Stomach (tissue), 4 donors: ENCODE results near the gene CLTCL1.

Source experiments
- EP300 ChIP-seq: sonication (generic); formaldehyde crosslinking; IDR thresholded peaks from one replicate; pipeline ENCODE4 v1.6.1; 2017; ENCODE audit warnings: antibody characterized with exemption
- POLR2AphosphoS5 ChIP-seq, 3 donors: sonication (generic); formaldehyde crosslinking; IDR thresholded peaks; one replicate each; pipeline ENCODE4 v1.6.1; 2016; ENCODE audit warnings: antibody characterized with exemption in 3 of 3
- TF ChIP-seq, protein P1 (sequence below), 7 experiments: fragments of 450-650 bp in 4 of 7; fragments of 200-600 bp in 3 of 7; sonication (generic) in 3 of 7; IDR thresholded peaks; one replicate each; pipeline ENCODE4 v1.5.1; 2016 to 2019; ENCODE audit warnings: antibody characterized with exemption in 7 of 7, control low read depth in 2 of 7, mild to moderate bottlenecking in 1 of 7

DNA sequence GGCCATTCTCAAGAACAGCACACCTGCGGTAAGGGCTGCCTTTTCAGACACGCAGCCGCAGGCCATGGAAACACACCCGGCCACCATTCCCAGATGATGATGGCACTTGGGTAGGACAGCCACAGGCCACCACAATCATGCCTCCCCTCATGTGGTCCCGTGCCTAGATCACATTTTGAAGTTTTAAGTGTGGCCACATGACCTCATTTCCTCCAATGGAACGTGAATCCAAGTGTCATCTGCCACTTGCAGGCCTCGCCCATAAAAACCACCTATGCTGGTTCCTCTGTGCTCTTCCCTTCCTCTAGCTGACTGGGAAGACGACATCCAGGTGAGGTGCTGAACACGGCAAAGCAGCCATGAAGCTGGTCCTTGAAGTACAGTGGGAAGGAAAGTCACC is 68.4 kb downstream of the CLTCL1 start:
- TF ChIP-seq, protein P1, sequence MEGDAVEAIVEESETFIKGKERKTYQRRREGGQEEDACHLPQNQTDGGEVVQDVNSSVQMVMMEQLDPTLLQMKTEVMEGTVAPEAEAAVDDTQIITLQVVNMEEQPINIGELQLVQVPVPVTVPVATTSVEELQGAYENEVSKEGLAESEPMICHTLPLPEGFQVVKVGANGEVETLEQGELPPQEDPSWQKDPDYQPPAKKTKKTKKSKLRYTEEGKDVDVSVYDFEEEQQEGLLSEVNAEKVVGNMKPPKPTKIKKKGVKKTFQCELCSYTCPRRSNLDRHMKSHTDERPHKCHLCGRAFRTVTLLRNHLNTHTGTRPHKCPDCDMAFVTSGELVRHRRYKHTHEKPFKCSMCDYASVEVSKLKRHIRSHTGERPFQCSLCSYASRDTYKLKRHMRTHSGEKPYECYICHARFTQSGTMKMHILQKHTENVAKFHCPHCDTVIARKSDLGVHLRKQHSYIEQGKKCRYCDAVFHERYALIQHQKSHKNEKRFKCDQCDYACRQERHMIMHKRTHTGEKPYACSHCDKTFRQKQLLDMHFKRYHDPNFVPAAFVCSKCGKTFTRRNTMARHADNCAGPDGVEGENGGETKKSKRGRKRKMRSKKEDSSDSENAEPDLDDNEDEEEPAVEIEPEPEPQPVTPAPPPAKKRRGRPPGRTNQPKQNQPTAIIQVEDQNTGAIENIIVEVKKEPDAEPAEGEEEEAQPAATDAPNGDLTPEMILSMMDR (IDR thresholded peaks at IDR 0.05), result no peak
- no peak for TF ChIP-seq EP300
- TF ChIP-seq POLR2AphosphoS5 (IDR thresholded peaks at IDR 0.05), result no peak
